ENCODE measurements around the gene APOL3.
"Not testable (repeated sequence)": the region's sequence is repeated elsewhere in the genome, so short reads cannot be mapped to it uniquely, and the experiment has no call there.

Gene APOL3

GRCh38 chr22:36160499-36160942 lies at the start of gene APOL3:
APOL3 (minus strand) TSS chr22:36160755; CDS start chr22:36149055, 11,700 bp downstream.
- DNase-seq = no peak

GRCh38 chr22:36210224-36210623 lies 49.7 kb upstream of the APOL3 start:
- DNase-seq = no peak

- DNase-seq = not testable (repeated sequence)
Observed at GRCh38 chr22:36209488-36209908, 48.9 kb upstream of the APOL3 start.

GRCh38 chr22:36208914-36209313 lies 48.4 kb upstream of the APOL3 start:
- DNase-seq = no peak

- DNase-seq = no peak
Observed at GRCh38 chr22:36208162-36208765, 47.7 kb upstream of the APOL3 start.

- no peak for DNase-seq
Observed at GRCh38 chr22:36206255-36206654, 45.7 kb upstream of the APOL3 start.

- not testable (repeated sequence) for DNase-seq
Observed at GRCh38 chr22:36205573-36205972, 45.0 kb upstream of the APOL3 start.

- no peak for DNase-seq
Observed at GRCh38 chr22:36204632-36205015, 44.1 kb upstream of the APOL3 start.

GRCh38 chr22:36204001-36204631 lies 43.6 kb upstream of the APOL3 start:
- no peak for DNase-seq

GRCh38 chr22:36203441-36203840 lies 42.9 kb upstream of the APOL3 start:
- DNase-seq = not testable (repeated sequence)

- DNase-seq = not testable (repeated sequence)
Observed at GRCh38 chr22:36202906-36203305, 42.4 kb upstream of the APOL3 start.

GRCh38 chr22:36201630-36202319 lies 41.2 kb upstream of the APOL3 start, which contains the start of gene APOL4:
APOL4 (minus strand) TSS chr22:36201809; CDS start chr22:36201734, 75 bp downstream.
- DNase-seq = no peak

GRCh38 chr22:36201025-36201424 lies 40.5 kb upstream of the APOL3 start:
- DNase-seq = not testable (repeated sequence)

GRCh38 chr22:36199001-36199551 lies 38.5 kb upstream of the APOL3 start:
- DNase-seq = no peak

GRCh38 chr22:36198536-36198935 lies 38.0 kb upstream of the APOL3 start:
- DNase-seq = no peak

- DNase-seq = no peak
Observed at GRCh38 chr22:36197514-36198146, 37.1 kb upstream of the APOL3 start.

GRCh38 chr22:36197065-36197440 lies 36.5 kb upstream of the APOL3 start:
- no peak for DNase-seq

- no peak for DNase-seq
Observed at GRCh38 chr22:36196254-36197064, 35.9 kb upstream of the APOL3 start.

- DNase-seq = no peak
Observed at GRCh38 chr22:36194971-36195370, 34.4 kb upstream of the APOL3 start.

- DNase-seq = no peak
Observed at GRCh38 chr22:36194385-36194784, 33.8 kb upstream of the APOL3 start.

GRCh38 chr22:36193577-36193976 lies 33.0 kb upstream of the APOL3 start:
- no peak for DNase-seq

GRCh38 chr22:36193171-36193570 lies 32.6 kb upstream of the APOL3 start:
- DNase-seq = no peak
